CD4-positive, alpha-beta T cell (primary cell): Measurements from ENCODE around the gene CDK17. TPM values are rescaled to one million over a fixed set of nuclear protein-coding genes. Genes with fewer than 3 reads are reported as not detected.

ENCODE experiments used
- ATAC-seq: fragments of 200-7000 bp; cut with Tn5 transposase; one replicate; pipeline ENCODE4 v1.10.0; 2022; ENCODE audit warnings: mild to moderate bottlenecking; ENCODE audit not compliant: poor library complexity
- CTCF ChIA-PET: fragments of 350-600 bp; sonication (Branson Sonifier 250); formaldehyde crosslinking; loops from one replicate; lab custom pipeline; 2021; ENCODE audit warnings: antibody characterized with exemption, inconsistent platforms; lab: Charles Lee
- POLR2A ChIA-PET: fragments of 350-600 bp; sonication (Branson Sonifier 250); formaldehyde crosslinking; loops from one replicate; lab custom pipeline; 2021; ENCODE audit warnings: antibody characterized with exemption, inconsistent platforms; lab: Charles Lee
- DNase-seq, 14 experiments: peaks; one replicate each; pipeline ENCODE4 v3.0.0-alpha.2; 2013 to 2020; ENCODE audit warnings: mixed read lengths in 2 of 14
- H3K27ac ChIP-seq, 2 donors: one replicate each; pipeline versions ENCODE4 v1.5.1 to v1.7.0; 2013; ENCODE audit warnings: low read length in 2 of 2, low read depth in 1 of 2, mild to moderate bottlenecking in 1 of 2
- H3K27me3 ChIP-seq, 2 experiments: 1 replicate in 1 of 2; 2 replicates in 1 of 2; pipeline versions ENCODE4 v1.6.1 to v1.7.0; 2013; ENCODE audit warnings: low read length in 2 of 2, control low read depth in 1 of 2, mild to moderate bottlenecking in 1 of 2, moderate library complexity in 1 of 2; ENCODE audit not compliant: insufficient read depth in 2 of 2, control insufficient read depth in 1 of 2
- H3K36me3 ChIP-seq: one replicate; pipeline ENCODE4 v1.6.1; 2013; ENCODE audit warnings: low read length, control low read depth; ENCODE audit not compliant: insufficient read depth
- H3K4me1 ChIP-seq: one replicate; pipeline ENCODE4 v1.6.1; 2013; ENCODE audit warnings: low read length, control low read depth; ENCODE audit not compliant: insufficient read depth
- H3K4me3 ChIP-seq: one replicate; pipeline ENCODE4 v1.5.1; 2013; ENCODE audit warnings: mild to moderate bottlenecking, low read length, moderate library complexity
- H3K9me3 ChIP-seq, 2 experiments: 1 replicate in 1 of 2; 2 replicates in 1 of 2; pipeline versions ENCODE4 v1.6.1 to v1.7.0; 2013; ENCODE audit warnings: low read length in 2 of 2, mild to moderate bottlenecking in 2 of 2, control low read depth in 1 of 2, moderate library complexity in 1 of 2; ENCODE audit not compliant: control insufficient read depth in 1 of 2, insufficient read depth in 1 of 2
- H3K27ac Mint-ChIP-seq: one replicate; pipeline ENCODE4 v1.8.0; 2020; ENCODE audit warnings: mixed read lengths
- H3K27me3 Mint-ChIP-seq: one replicate; pipeline ENCODE4 v1.8.0; 2021; ENCODE audit warnings: mixed read lengths
- H3K36me3 Mint-ChIP-seq: one replicate; pipeline ENCODE4 v1.8.0; 2021; ENCODE audit warnings: low read depth, mixed read lengths
- H3K4me1 Mint-ChIP-seq: one replicate; pipeline ENCODE4 v1.8.0; 2021; ENCODE audit warnings: low read depth, mixed read lengths
- H3K4me3 Mint-ChIP-seq: one replicate; pipeline ENCODE4 v1.8.0; 2020; ENCODE audit warnings: mild to moderate bottlenecking, mixed read lengths
- H3K9me3 Mint-ChIP-seq: one replicate; pipeline ENCODE4 v1.8.0; 2020; ENCODE audit warnings: mixed read lengths
- CTCF ChIP-seq: fragments of 200-600 bp; IDR thresholded peaks from one replicate; pipeline ENCODE4 v1.8.0; 2022; ENCODE audit warnings: antibody characterized with exemption, mild to moderate bottlenecking
- intact Hi-C, 2 experiments: fragments of 100-400 bp; cut with DNase I in 1 of 2; cut with micrococcal nuclease in 1 of 2; formaldehyde crosslinking; loops; one replicate each; pipeline versions ENCODE4 v1.15.1 to v1.9.0; 2023 to 2025; cut with DNase I, micrococcal nuclease
- total RNA-seq, 174 experiments: library from RNA in 2 of 174; stranded (reverse) in 2 of 174; gene quantifications; one replicate each; pipeline ENCODE4 v1.2.3 and lab custom pipeline; 2021 to 2026

CDK17 gene
- total RNA-seq, 2 experiments from 2014 or later: 112 to 113 TPM

GRCh38 chr12:96371790-96372699 lies 28.2 kb downstream of the CDK17 start:
- peak overlapping the region; percentile 15 for H3K27ac Mint-ChIP-seq
- TF ChIP-seq CTCF: no peak
- no peaks in the 10 kb centered on the region for H3K36me3 ChIP-seq
- ATAC-seq (no peak), DNase-seq (no peak)
- ChIA-PET POLR2A (interaction anchor here (0.6 kb wide), 1 partner anchor 15 kb away, joined by 3 read pairs; no protein-coding TSS in a partner anchor), CTCF (no interaction called here)
- peaks cover 39% of the 10 kb centered on the region for H3K4me1 ChIP-seq
- intact Hi-C loops: no loop called here
- H3K27me3 Mint-ChIP-seq: no peaks in the 10 kb centered on the region
- no peaks in the 10 kb centered on the region for H3K9me3 Mint-ChIP-seq
- H3K4me1 Mint-ChIP-seq: peaks cover 92% of the 10 kb centered on the region
- no peaks in the 10 kb centered on the region for H3K9me3 ChIP-seq
- H3K4me3 Mint-ChIP-seq: no peak overlapping the region
- no peak overlapping the region for H3K27ac ChIP-seq
- H3K4me3 ChIP-seq: no peak overlapping the region
- H3K36me3 Mint-ChIP-seq: peaks cover 14% of the 10 kb centered on the region
- no peaks in the 10 kb centered on the region for H3K27me3 ChIP-seq

- Histone ChIP-seq H3K9me3 (no peaks in the 10 kb centered on the region), H3K27ac (no peak overlapping the region), H3K4me1 (peaks cover 38% of the 10 kb centered on the region), H3K4me3 (no peak overlapping the region), H3K27me3 (no peaks in the 10 kb centered on the region), H3K36me3 (no peaks in the 10 kb centered on the region)
- peak overlapping the region; percentile 15 for H3K27ac Mint-ChIP-seq
- no peaks in the 10 kb centered on the region for H3K27me3 Mint-ChIP-seq
- H3K4me1 Mint-ChIP-seq: peaks cover 92% of the 10 kb centered on the region
- no peak for TF ChIP-seq CTCF
- no peak for ATAC-seq
- ChIA-PET CTCF (interaction anchor here (1.2 kb wide), 1 partner anchor 29 kb away, joined by 4 read pairs; the partner anchor contains the start of gene CDK17), POLR2A (interaction anchor here (0.6 to 1.6 kb wide), 4 partner anchors 11 to 103 kb away, joined by 3 to 7 read pairs (median 3); partner anchors contain the start of gene CDK17)
- DNase-seq: no peak
- H3K36me3 Mint-ChIP-seq: peaks cover 14% of the 10 kb centered on the region
- H3K4me3 Mint-ChIP-seq: peak overlapping the region; percentile 39
- intact Hi-C loops: no loop called here
- no peaks in the 10 kb centered on the region for H3K9me3 Mint-ChIP-seq
Measured at GRCh38 chr12:96371138-96371789, 29.0 kb downstream of the CDK17 start.

- POLR2A ChIA-PET: interaction anchor here (1.0 kb wide), 1 partner anchor 21 kb away, joined by 4 read pairs; no protein-coding TSS in a partner anchor
- Histone ChIP-seq H3K9me3 (no peaks in the 10 kb centered on the region), H3K27ac (no peak overlapping the region), H3K4me1 (peaks cover 23% of the 10 kb centered on the region), H3K27me3 (no peaks in the 10 kb centered on the region), H3K4me3 (no peak overlapping the region), H3K36me3 (no peaks in the 10 kb centered on the region)
- DNase-seq: no peak
- no peak for ATAC-seq
- H3K27ac Mint-ChIP-seq: no peak overlapping the region
- H3K4me3 Mint-ChIP-seq: no peak overlapping the region
- CTCF ChIA-PET: interaction anchor here (0.9 kb wide), 1 partner anchor 13 kb away, joined by 3 read pairs; no protein-coding TSS in a partner anchor
- no peaks in the 10 kb centered on the region for H3K27me3 Mint-ChIP-seq
- H3K4me1 Mint-ChIP-seq: peaks cover 92% of the 10 kb centered on the region
- H3K9me3 Mint-ChIP-seq: no peaks in the 10 kb centered on the region
- peaks cover 20% of the 10 kb centered on the region for H3K36me3 Mint-ChIP-seq
- no peak for TF ChIP-seq CTCF
- intact Hi-C loops: no loop called here
Measured at GRCh38 chr12:96368687-96369086, 31.6 kb downstream of the CDK17 start.
